Gastrocnemius medialis (tissue), 4 donors: ENCODE data around the gene NT5C3B. TPM values are rescaled to one million over a fixed set of nuclear protein-coding genes. Genes with fewer than 3 reads are reported as not detected.
A peak's percentile ranks its signal among the peaks of the same experiment; 100 is the strongest.

Experiments used
- ATAC-seq, 2 donors: fragments of 150-250 bp; one replicate each; pipeline ENCODE4 v1.9.1; 2016
- DNase-seq, 2 donors: peaks; one replicate each; pipeline ENCODE4 v3.0.0-alpha.2; 2019
- H3K27ac ChIP-seq, 4 donors: fragments of 200-600 bp; sonication (generic); 1 replicate in 1 of 4; 2 replicates in 3 of 4; pipeline ENCODE4 v1.5.1; 2016 to 2018; ENCODE audit warnings: mild to moderate bottlenecking in 2 of 4, moderate library complexity in 1 of 4
- H3K27me3 ChIP-seq, 3 donors: fragments of 200-600 bp; sonication (generic) in 2 of 3; 1 replicate in 1 of 3; 2 replicates in 2 of 3; pipeline versions ENCODE4 v1.5.1 to v1.6.0; 2016 to 2019; ENCODE audit warnings: mild to moderate bottlenecking in 1 of 3, moderate library complexity in 1 of 3
- H3K36me3 ChIP-seq, 2 donors: fragments of 200-600 bp; sonication (generic) in 1 of 2; one replicate each; pipeline ENCODE4 v1.5.1; 2017 to 2018
- H3K4me1 ChIP-seq, 2 donors: fragments of 200-600 bp; sonication (generic) in 1 of 2; one replicate each; pipeline ENCODE4 v1.5.1; 2016 to 2017; ENCODE audit warnings: mild to moderate bottlenecking in 2 of 2
- H3K4me3 ChIP-seq, 4 donors: fragments of 200-600 bp; sonication (generic) in 3 of 4; 1 replicate in 1 of 4; 2 replicates in 3 of 4; pipeline ENCODE4 v1.5.1; 2016 to 2019; ENCODE audit warnings: mild to moderate bottlenecking in 2 of 4
- H3K9me3 ChIP-seq, 3 donors: fragments of 200-600 bp; sonication (generic) in 2 of 3; 1 replicate in 1 of 3; 2 replicates in 2 of 3; pipeline ENCODE4 v1.5.1; 2016 to 2019
- POLR2A ChIP-seq, 2 donors: fragments of 450-650 bp; IDR thresholded peaks; one replicate each; pipeline ENCODE4 v1.6.1; 2017; ENCODE audit warnings: antibody characterized with exemption in 2 of 2, mild to moderate bottlenecking in 2 of 2, moderate library complexity in 2 of 2
- in situ Hi-C, 4 donors: fragments of 200-750 bp; cut with MboI; loops; one replicate each; pipeline versions ENCODE4 v1.15.0 to v1.8.0; 2017; ENCODE audit warnings: low sequenced_read_pairs in 4 of 4
- intact Hi-C: fragments of 100-400 bp; cut with DNase I; formaldehyde crosslinking; loops from one replicate; pipeline ENCODE4 v1.15.1; 2023; ENCODE audit warnings: low total_unique reads
- total RNA-seq, 4 donors: library from RNA; depleted of rRNA; stranded (reverse); fragments of >200 nt; gene quantifications; one replicate each; pipeline versions ENCODE4 v1.1.0 to v1.2.3, GENCODE V29; 2016
- TF ChIP-seq, protein P1 (sequence below), 5 experiments: fragments of 450-650 bp in 3 of 5; fragments of 200-600 bp in 2 of 5; sonication (generic) in 2 of 5; IDR thresholded peaks in 4 of 5; conservative IDR thresholded peaks in 1 of 5; 1 replicate in 4 of 5; 2 replicates in 1 of 5; pipeline ENCODE4 v1.5.1; 2016 to 2019; ENCODE audit warnings: antibody characterized with exemption in 5 of 5, mild to moderate bottlenecking in 3 of 5, moderate library complexity in 3 of 5

Gene NT5C3B
- total RNA-seq, 4 donors from 2014 or later = 13.8 to 27.6 (median 23.1) TPM

- H3K36me3 ChIP-seq = peaks cover 0 to 13% of the 10 kb centered on the region in 2 donors
- DNase-seq = peak; percentile 60 to 84
- H3K27ac ChIP-seq = peak overlapping the region; percentile 81 to 95 (median 92)
- H3K4me1 ChIP-seq = peaks cover 80 to 86% of the 10 kb centered on the region in 2 donors
- in situ Hi-C loops (no loop called here), intact Hi-C loops (loop anchor here (1.0 to 2.0 kb wide), 3 partner anchors 26 to 39 kb away; partner anchors contain the start of gene P3H4)
- no peaks in the 10 kb centered on the region for H3K9me3 ChIP-seq
- no peak for TF ChIP-seq POLR2A (IDR thresholded peaks at IDR 0.05)
- TF ChIP-seq, protein P1, sequence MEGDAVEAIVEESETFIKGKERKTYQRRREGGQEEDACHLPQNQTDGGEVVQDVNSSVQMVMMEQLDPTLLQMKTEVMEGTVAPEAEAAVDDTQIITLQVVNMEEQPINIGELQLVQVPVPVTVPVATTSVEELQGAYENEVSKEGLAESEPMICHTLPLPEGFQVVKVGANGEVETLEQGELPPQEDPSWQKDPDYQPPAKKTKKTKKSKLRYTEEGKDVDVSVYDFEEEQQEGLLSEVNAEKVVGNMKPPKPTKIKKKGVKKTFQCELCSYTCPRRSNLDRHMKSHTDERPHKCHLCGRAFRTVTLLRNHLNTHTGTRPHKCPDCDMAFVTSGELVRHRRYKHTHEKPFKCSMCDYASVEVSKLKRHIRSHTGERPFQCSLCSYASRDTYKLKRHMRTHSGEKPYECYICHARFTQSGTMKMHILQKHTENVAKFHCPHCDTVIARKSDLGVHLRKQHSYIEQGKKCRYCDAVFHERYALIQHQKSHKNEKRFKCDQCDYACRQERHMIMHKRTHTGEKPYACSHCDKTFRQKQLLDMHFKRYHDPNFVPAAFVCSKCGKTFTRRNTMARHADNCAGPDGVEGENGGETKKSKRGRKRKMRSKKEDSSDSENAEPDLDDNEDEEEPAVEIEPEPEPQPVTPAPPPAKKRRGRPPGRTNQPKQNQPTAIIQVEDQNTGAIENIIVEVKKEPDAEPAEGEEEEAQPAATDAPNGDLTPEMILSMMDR (IDR thresholded peaks at IDR 0.05 in 4 of 5, conservative IDR thresholded peaks at IDR 0.05 in 1 of 5) = no peak
- ATAC-seq = peak; percentile 55 to 73
- no peaks in the 10 kb centered on the region for H3K27me3 ChIP-seq
- H3K4me3 ChIP-seq = peak overlapping the region in 2 of 4 donors; percentile 9 to 12
Measured at GRCh38 chr17:41775394-41776226, 60.4 kb downstream of the NT5C3B start.

Other genes with a start within 250 kb of the NT5C3B start
- not detected for gene KRT14, start 249.3 kb downstream of the NT5C3B start, total RNA-seq
- gene KRT16, start 223.5 kb downstream of the NT5C3B start, total RNA-seq = under 1 TPM in 1 of 4 donors, not detected in 3; 0.34 TPM
- gene KRT17, start 211.7 kb downstream of the NT5C3B start, total RNA-seq = not detected
- gene EIF1, start 147.3 kb downstream of the NT5C3B start, total RNA-seq = 100 to 1,000 TPM; 222 to 842 (median 375) TPM
- gene GAST, start 123.9 kb downstream of the NT5C3B start, total RNA-seq = not detected
- under 1 TPM in 1 of 4 donors, not detected in 3; 0.22 TPM for gene HAP1, start 101.6 kb downstream of the NT5C3B start, total RNA-seq
- 100 to 1,000 TPM in 3 of 4 donors, 10 to 100 TPM in 1; 88.8 to 135 (median 113) TPM for gene JUP, start 49.5 kb downstream of the NT5C3B start, total RNA-seq
- 1 to 10 TPM; 1.8 to 4.0 (median 2.9) TPM for gene P3H4, start 24.3 kb downstream of the NT5C3B start, total RNA-seq
- 10 to 100 TPM in 2 of 4 donors, 1 to 10 TPM in 2; 7.0 to 12.9 (median 9.7) TPM for gene FKBP10, start 23.2 kb downstream of the NT5C3B start, total RNA-seq
- under 1 TPM in 1 of 4 donors, not detected in 3; 0.31 TPM for gene KLHL10, start 1.6 kb upstream of the NT5C3B start, total RNA-seq
- 1 to 10 TPM; 2.2 to 4.7 (median 3.8) TPM for gene KLHL11, start 29.2 kb upstream of the NT5C3B start, total RNA-seq
- gene ACLY, start 82.7 kb upstream of the NT5C3B start, total RNA-seq = 10 to 100 TPM; 20.8 to 35.0 (median 30.7) TPM
- 1 to 10 TPM in 1 of 4 donors, under 1 TPM in 2, not detected in 1; 0.13 to 1.3 (median 0.20) TPM for gene ODAD4, start 94.4 kb upstream of the NT5C3B start, total RNA-seq
- 10 to 100 TPM; 15.1 to 26.2 (median 20.4) TPM for gene CNP, start 130.6 kb upstream of the NT5C3B start, total RNA-seq
- gene DNAJC7, start 181.2 kb upstream of the NT5C3B start, total RNA-seq = 10 to 100 TPM; 64.4 to 78.9 (median 66.4) TPM
- 10 to 100 TPM; 48.8 to 77.0 (median 63.4) TPM for gene NKIRAS2, start 183.9 kb upstream of the NT5C3B start, total RNA-seq
- gene C17orf113, start 214.4 kb upstream of the NT5C3B start, total RNA-seq = under 1 TPM; 0.13 to 0.86 (median 0.38) TPM